ENCODE measurements around the gene KRTAP3-1. TPM values are rescaled to one million over a fixed set of nuclear protein-coding genes. Genes with fewer than 3 reads are reported as not detected.

KRTAP3-1 gene
- polyA plus RNA-seq, 1 experiment = not detected

GRCh38 chr17:40997361-40997760, 11.6 kb downstream of the KRTAP3-1 start:
- ChIA-PET POLR2A (no interaction called here), CTCF (no interaction called here)
- Histone ChIP-seq H3K27me3 (ENCODE audit: control insufficient read depth, insufficient read depth, low read length) (no peaks in the 10 kb centered on the region), H3K4me3 (ENCODE audit: low read depth, low read length) (no peak overlapping the region), H3K36me3 (ENCODE audit: control insufficient read depth, insufficient read depth, low read length) (no peaks in the 10 kb centered on the region)
- TF ChIP-seq CTCF (IDR thresholded peaks at IDR 0.05; ENCODE audit: insufficient read depth, low read depth, low read length) = no peak
- no peak for DNase-seq (ENCODE audit: low read depth)

DNA sequence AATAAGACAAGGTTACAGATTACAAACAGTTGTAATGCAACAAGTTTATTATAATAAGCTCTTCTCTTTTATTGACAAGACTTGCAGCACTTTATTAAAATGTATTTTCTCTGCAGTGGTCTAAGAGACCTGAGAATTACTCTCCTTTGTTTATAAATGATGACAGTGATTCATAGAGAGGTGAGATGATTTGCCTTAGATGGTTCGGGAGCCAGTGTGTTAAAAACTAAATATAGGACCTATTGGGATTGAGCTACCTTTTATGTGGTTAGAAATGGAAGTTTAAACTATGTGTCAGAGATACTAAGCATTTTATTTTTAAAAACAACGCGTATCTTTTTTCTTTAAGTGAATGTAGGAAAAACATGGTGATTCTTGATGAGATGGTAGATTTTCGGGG, 12.1 kb downstream of the KRTAP3-1 start:
- H3K36me3 ChIP-seq (ENCODE audit: control insufficient read depth, insufficient read depth, low read length) = no peaks in the 10 kb centered on the region
- H3K27me3 ChIP-seq (ENCODE audit: control insufficient read depth, insufficient read depth, low read length) = no peaks in the 10 kb centered on the region
- ChIA-PET POLR2A (no interaction called here), CTCF (no interaction called here)
- no peak for TF ChIP-seq CTCF (IDR thresholded peaks at IDR 0.05; ENCODE audit: insufficient read depth, low read depth, low read length)
- no peak for DNase-seq (ENCODE audit: low read depth)
- H3K4me3 ChIP-seq (ENCODE audit: low read depth, low read length) = no peak overlapping the region

GRCh38 chr17:40995116-40995515, 13.8 kb downstream of the KRTAP3-1 start:
- no peak for DNase-seq (ENCODE audit: low read depth)
- Histone ChIP-seq H3K4me3 (ENCODE audit: low read depth, low read length) (no peak overlapping the region), H3K36me3 (ENCODE audit: control insufficient read depth, insufficient read depth, low read length) (no peaks in the 10 kb centered on the region), H3K27me3 (ENCODE audit: control insufficient read depth, insufficient read depth, low read length) (no peaks in the 10 kb centered on the region)
- CTCF ChIA-PET = no interaction called here
- no peak for TF ChIP-seq CTCF (IDR thresholded peaks at IDR 0.05; ENCODE audit: insufficient read depth, low read depth, low read length)
- POLR2A ChIA-PET = no interaction called here

DNA sequence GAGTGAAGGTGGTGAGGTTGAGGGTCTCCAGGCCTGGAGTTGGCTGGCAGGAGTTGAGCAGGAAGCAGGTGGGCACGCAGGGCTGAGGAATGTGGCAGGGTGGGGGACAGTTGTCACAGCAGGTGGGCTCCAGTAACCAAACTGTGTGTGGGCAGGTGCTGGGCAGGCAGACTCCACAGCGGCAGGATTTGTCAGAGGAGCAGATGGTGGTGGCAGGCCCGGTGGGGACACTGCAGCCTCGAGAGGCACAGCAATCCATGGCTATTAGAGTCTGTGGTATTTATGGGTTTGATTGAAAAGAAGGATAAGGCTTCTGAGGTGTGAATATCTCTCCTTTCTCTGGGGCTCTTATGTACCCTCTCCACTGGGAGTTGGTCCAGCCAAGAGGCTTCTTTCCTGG, 15.1 kb downstream of the KRTAP3-1 start, which contains the start of gene KRTAP3-3:
Gene KRTAP3-3 (minus strand): TSS at position 326 of the 400 bp plus-strand sequence. CDS start 67 bp downstream, at position 259.
- Histone ChIP-seq H3K4me3 (ENCODE audit: low read depth, low read length) (no peak within 1 kb of the TSS), H3K36me3 (ENCODE audit: control insufficient read depth, insufficient read depth, low read length) (no peaks in the 10 kb centered on the region), H3K27me3 (ENCODE audit: control insufficient read depth, insufficient read depth, low read length) (no peaks in the 10 kb centered on the region)
- ChIA-PET CTCF (no interaction called here), POLR2A (no interaction called here)
- DNase-seq (ENCODE audit: low read depth) = no peak
- no peak for TF ChIP-seq CTCF (IDR thresholded peaks at IDR 0.05; ENCODE audit: insufficient read depth, low read depth, low read length)

DNA sequence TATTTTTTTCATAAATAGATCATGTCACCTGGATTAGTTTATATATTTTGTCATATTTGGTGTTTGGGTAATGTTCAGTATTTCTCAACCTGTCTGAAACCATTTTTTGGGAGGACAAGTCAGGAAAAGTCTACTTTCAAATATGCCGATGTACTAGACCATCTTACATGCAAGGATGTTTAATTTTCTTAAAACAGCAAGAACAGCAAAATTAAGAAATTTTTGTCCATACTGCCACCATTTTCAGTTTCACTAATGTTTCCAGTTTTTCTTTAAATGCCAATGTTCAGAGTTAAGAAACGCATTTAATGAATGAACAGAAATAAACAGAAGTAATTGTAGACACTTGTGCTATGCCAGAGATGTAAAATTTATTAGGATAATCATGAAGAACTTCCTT, 15.8 kb downstream of the KRTAP3-1 start:
- Histone ChIP-seq H3K27me3 (ENCODE audit: control insufficient read depth, insufficient read depth, low read length) (no peaks in the 10 kb centered on the region), H3K36me3 (ENCODE audit: control insufficient read depth, insufficient read depth, low read length) (no peaks in the 10 kb centered on the region), H3K4me3 (ENCODE audit: low read depth, low read length) (no peak overlapping the region)
- ChIA-PET POLR2A (no interaction called here), CTCF (no interaction called here)
- TF ChIP-seq CTCF (IDR thresholded peaks at IDR 0.05; ENCODE audit: insufficient read depth, low read depth, low read length) = no peak
- no peak for DNase-seq (ENCODE audit: low read depth)
